CD4-positive, alpha-beta T cell (primary cell): ENCODE results near the gene RPTOR. TPM values are rescaled to one million over a fixed set of nuclear protein-coding genes. Genes with fewer than 3 reads are reported as not detected.

Experiments
- ATAC-seq: fragments of 200-7000 bp; cut with Tn5 transposase; one replicate; pipeline ENCODE4 v1.10.0; 2022; ENCODE audit warnings: mild to moderate bottlenecking; ENCODE audit not compliant: poor library complexity
- CTCF ChIA-PET: fragments of 350-600 bp; sonication (Branson Sonifier 250); formaldehyde crosslinking; loops from one replicate; lab custom pipeline; 2021; ENCODE audit warnings: antibody characterized with exemption, inconsistent platforms; lab: Charles Lee
- POLR2A ChIA-PET: fragments of 350-600 bp; sonication (Branson Sonifier 250); formaldehyde crosslinking; loops from one replicate; lab custom pipeline; 2021; ENCODE audit warnings: antibody characterized with exemption, inconsistent platforms; lab: Charles Lee
- DNase-seq, 14 experiments: peaks; one replicate each; pipeline ENCODE4 v3.0.0-alpha.2; 2013 to 2020; ENCODE audit warnings: mixed read lengths in 2 of 14
- H3K27ac ChIP-seq, 2 donors: one replicate each; pipeline versions ENCODE4 v1.5.1 to v1.7.0; 2013; ENCODE audit warnings: low read length in 2 of 2, low read depth in 1 of 2, mild to moderate bottlenecking in 1 of 2
- H3K27me3 ChIP-seq, 2 experiments: 1 replicate in 1 of 2; 2 replicates in 1 of 2; pipeline versions ENCODE4 v1.6.1 to v1.7.0; 2013; ENCODE audit warnings: low read length in 2 of 2, control low read depth in 1 of 2, mild to moderate bottlenecking in 1 of 2, moderate library complexity in 1 of 2; ENCODE audit not compliant: insufficient read depth in 2 of 2, control insufficient read depth in 1 of 2
- H3K36me3 ChIP-seq: one replicate; pipeline ENCODE4 v1.6.1; 2013; ENCODE audit warnings: low read length, control low read depth; ENCODE audit not compliant: insufficient read depth
- H3K4me1 ChIP-seq: one replicate; pipeline ENCODE4 v1.6.1; 2013; ENCODE audit warnings: low read length, control low read depth; ENCODE audit not compliant: insufficient read depth
- H3K4me3 ChIP-seq: one replicate; pipeline ENCODE4 v1.5.1; 2013; ENCODE audit warnings: mild to moderate bottlenecking, low read length, moderate library complexity
- H3K9me3 ChIP-seq, 2 experiments: 1 replicate in 1 of 2; 2 replicates in 1 of 2; pipeline versions ENCODE4 v1.6.1 to v1.7.0; 2013; ENCODE audit warnings: low read length in 2 of 2, mild to moderate bottlenecking in 2 of 2, control low read depth in 1 of 2, moderate library complexity in 1 of 2; ENCODE audit not compliant: control insufficient read depth in 1 of 2, insufficient read depth in 1 of 2
- H3K27ac Mint-ChIP-seq: one replicate; pipeline ENCODE4 v1.8.0; 2020; ENCODE audit warnings: mixed read lengths
- H3K27me3 Mint-ChIP-seq: one replicate; pipeline ENCODE4 v1.8.0; 2021; ENCODE audit warnings: mixed read lengths
- H3K36me3 Mint-ChIP-seq: one replicate; pipeline ENCODE4 v1.8.0; 2021; ENCODE audit warnings: low read depth, mixed read lengths
- H3K4me1 Mint-ChIP-seq: one replicate; pipeline ENCODE4 v1.8.0; 2021; ENCODE audit warnings: low read depth, mixed read lengths
- H3K4me3 Mint-ChIP-seq: one replicate; pipeline ENCODE4 v1.8.0; 2020; ENCODE audit warnings: mild to moderate bottlenecking, mixed read lengths
- H3K9me3 Mint-ChIP-seq: one replicate; pipeline ENCODE4 v1.8.0; 2020; ENCODE audit warnings: mixed read lengths
- intact Hi-C, 2 experiments: fragments of 100-400 bp; cut with DNase I in 1 of 2; cut with micrococcal nuclease in 1 of 2; formaldehyde crosslinking; loops; one replicate each; pipeline versions ENCODE4 v1.15.1 to v1.9.0; 2023 to 2025; cut with DNase I, micrococcal nuclease
- total RNA-seq, 174 experiments: library from RNA in 2 of 174; stranded (reverse) in 2 of 174; gene quantifications; one replicate each; pipeline ENCODE4 v1.2.3 and lab custom pipeline; 2021 to 2026
- TF ChIP-seq, protein P1 (sequence below): fragments of 200-600 bp; IDR thresholded peaks from one replicate; pipeline ENCODE4 v1.8.0; 2022; ENCODE audit warnings: antibody characterized with exemption, mild to moderate bottlenecking

The RPTOR gene
- total RNA-seq, 2 experiments from 2014 or later = 45.0 to 47.1 TPM

DNA sequence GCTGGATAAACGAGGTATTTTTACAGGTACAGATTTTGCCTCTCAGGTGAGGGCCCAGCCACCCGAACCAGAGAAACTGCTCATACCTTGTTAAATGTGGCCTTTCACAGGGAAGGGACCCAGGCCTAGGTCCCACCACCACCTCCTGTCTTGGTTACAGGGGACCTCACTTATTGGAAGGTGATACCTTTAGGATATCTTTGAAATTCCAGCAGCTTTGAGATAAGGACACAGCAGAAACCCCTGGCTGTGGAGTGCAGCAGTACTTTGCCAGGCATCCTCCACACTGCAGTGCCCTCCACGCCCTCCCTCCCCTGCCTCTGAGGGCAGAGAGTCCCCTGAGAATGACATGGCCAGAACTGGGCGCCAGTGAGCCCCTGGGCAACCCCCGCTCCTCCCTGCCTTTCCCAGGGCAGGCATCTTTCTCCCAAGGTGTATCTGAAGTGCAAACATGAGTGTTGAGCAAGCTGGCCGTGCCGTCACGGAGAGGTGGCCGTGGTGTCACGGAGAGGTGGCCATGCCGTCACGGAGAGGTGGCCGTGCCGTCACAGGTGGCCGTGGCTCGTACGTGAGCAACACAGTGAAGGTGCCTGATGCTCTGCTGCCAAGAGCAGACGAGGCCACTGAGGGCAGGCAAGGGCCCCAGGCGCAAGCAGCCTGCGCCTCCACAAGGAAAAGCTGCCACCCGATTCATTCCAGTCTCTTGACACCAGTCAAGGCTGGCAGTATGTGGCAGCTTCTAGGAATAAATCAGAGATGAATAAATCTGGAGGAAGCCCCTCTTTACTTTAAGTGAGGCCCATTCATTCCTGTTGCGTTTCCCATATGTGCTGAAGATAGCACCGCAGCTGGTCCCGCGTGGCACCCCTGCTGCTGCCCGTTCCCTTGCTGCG lies 312.5 kb downstream of the RPTOR start:
- Histone ChIP-seq H3K27me3 (no peaks in the 10 kb centered on the region), H3K4me1 (peaks cover 47% of the 10 kb centered on the region), H3K4me3 (no peak overlapping the region), H3K36me3 (peaks cover 20% of the 10 kb centered on the region), H3K27ac (peak overlapping the region in 1 of 2 donors; percentile 28), H3K9me3 (no peaks in the 10 kb centered on the region)
- POLR2A ChIA-PET = interaction anchor here (0.8 to 1.8 kb wide), 4 partner anchors 9 to 250 kb away, joined by 3 to 4 read pairs (median 3); no protein-coding TSS in a partner anchor
- TF ChIP-seq, protein P1, sequence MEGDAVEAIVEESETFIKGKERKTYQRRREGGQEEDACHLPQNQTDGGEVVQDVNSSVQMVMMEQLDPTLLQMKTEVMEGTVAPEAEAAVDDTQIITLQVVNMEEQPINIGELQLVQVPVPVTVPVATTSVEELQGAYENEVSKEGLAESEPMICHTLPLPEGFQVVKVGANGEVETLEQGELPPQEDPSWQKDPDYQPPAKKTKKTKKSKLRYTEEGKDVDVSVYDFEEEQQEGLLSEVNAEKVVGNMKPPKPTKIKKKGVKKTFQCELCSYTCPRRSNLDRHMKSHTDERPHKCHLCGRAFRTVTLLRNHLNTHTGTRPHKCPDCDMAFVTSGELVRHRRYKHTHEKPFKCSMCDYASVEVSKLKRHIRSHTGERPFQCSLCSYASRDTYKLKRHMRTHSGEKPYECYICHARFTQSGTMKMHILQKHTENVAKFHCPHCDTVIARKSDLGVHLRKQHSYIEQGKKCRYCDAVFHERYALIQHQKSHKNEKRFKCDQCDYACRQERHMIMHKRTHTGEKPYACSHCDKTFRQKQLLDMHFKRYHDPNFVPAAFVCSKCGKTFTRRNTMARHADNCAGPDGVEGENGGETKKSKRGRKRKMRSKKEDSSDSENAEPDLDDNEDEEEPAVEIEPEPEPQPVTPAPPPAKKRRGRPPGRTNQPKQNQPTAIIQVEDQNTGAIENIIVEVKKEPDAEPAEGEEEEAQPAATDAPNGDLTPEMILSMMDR = no peak
- no peaks in the 10 kb centered on the region for H3K27me3 Mint-ChIP-seq
- DNase-seq (no peak), ATAC-seq (no peak)
- no peaks in the 10 kb centered on the region for H3K9me3 Mint-ChIP-seq
- intact Hi-C loops = no loop called here
- H3K4me3 Mint-ChIP-seq = no peak overlapping the region
- H3K36me3 Mint-ChIP-seq = peaks cover 46% of the 10 kb centered on the region
- CTCF ChIA-PET = interaction anchor here (1.9 kb wide), 1 partner anchor 9 kb away, joined by 7 read pairs; no protein-coding TSS in a partner anchor
- peak overlapping the region; percentile 75 for H3K27ac Mint-ChIP-seq
- peaks cover 39% of the 10 kb centered on the region for H3K4me1 Mint-ChIP-seq

DNA sequence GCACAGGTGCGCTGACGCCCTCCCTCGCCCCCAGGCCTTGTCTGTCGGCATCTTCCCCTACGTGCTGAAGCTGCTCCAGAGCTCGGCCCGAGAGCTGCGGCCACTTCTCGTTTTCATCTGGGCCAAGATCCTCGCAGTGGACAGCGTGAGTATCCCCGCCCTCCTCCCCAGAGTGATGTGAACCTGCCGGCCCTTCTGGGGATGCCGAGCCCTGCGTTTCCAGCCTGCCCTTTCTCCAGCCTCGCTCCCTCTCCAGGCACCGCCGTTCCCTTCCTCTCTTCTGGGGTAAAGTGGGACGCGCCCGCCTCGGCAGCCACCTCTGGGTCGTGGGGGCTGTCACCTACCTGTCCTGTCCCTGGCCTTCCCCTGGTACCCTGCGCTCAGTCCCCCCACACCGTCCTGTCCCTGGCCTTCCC lies 313.1 kb downstream of the RPTOR start:
- H3K27me3 ChIP-seq = no peaks in the 10 kb centered on the region
- intact Hi-C loops = no loop called here
- no peak for DNase-seq
- no peaks in the 10 kb centered on the region for H3K9me3 ChIP-seq
- POLR2A ChIA-PET = no interaction called here
- H3K4me1 Mint-ChIP-seq = peaks cover 43% of the 10 kb centered on the region
- H3K36me3 ChIP-seq = peaks cover 22% of the 10 kb centered on the region
- no peak overlapping the region for H3K27ac ChIP-seq
- ATAC-seq = no peak
- no peaks in the 10 kb centered on the region for H3K9me3 Mint-ChIP-seq
- H3K27ac Mint-ChIP-seq = no peak overlapping the region
- H3K4me3 ChIP-seq = no peak overlapping the region
- TF ChIP-seq, protein P1 = no peak
- no peak overlapping the region for H3K4me3 Mint-ChIP-seq
- no peaks in the 10 kb centered on the region for H3K27me3 Mint-ChIP-seq
- peaks cover 51% of the 10 kb centered on the region for H3K36me3 Mint-ChIP-seq
- CTCF ChIA-PET = interaction anchor here (1.9 kb wide), 1 partner anchor 8 kb away, joined by 7 read pairs; no protein-coding TSS in a partner anchor
- peaks cover 53% of the 10 kb centered on the region for H3K4me1 ChIP-seq

DNA sequence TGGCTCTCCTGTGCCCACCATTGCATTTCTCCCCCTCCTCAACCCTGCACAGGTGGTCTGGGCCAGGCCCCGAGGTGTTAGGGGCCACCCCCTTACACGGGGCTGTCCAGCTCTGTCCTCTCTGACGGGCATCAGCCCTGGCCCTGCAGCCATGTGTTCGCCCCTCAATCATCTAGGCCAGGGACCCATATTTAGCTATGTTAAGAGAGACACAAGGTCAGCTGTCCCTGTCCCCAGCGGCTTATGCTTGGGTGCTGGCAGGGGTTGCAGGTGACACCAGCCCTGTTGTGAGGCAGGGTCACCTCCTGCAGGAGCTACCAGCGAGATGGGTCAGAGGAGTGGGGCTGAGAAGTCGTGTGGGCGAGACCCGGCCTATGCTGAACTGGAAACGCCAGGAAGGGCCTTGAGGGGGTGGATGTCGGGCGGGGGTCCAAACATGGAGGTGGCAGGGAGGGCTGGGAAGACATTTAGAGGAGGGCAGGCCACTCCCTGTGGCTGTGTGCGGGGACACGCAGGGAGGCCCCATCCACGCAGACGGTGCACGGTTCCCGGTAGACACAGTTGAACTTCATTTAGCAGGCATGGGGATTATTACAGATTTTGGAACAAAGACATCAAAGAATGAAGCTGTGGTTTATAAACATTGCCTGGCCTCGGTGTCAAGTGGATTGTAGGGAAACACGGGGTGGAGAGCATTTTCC lies 313.8 kb downstream of the RPTOR start:
- Mint-ChIP-seq H3K36me3 (peaks cover 57% of the 10 kb centered on the region), H3K4me1 (peaks cover 44% of the 10 kb centered on the region), H3K9me3 (no peaks in the 10 kb centered on the region), H3K4me3 (no peak overlapping the region), H3K27ac (no peak overlapping the region), H3K27me3 (no peaks in the 10 kb centered on the region)
- POLR2A ChIA-PET = interaction anchor here (0.6 to 1.6 kb wide), 2 partner anchors 195 to 404 kb away, joined by 3 to 6 read pairs; no protein-coding TSS in a partner anchor
- CTCF ChIA-PET = interaction anchor here (0.6 kb wide), 1 partner anchor 130 kb away, joined by 3 read pairs; no protein-coding TSS in a partner anchor
- no peak overlapping the region for H3K27ac ChIP-seq
- no peaks in the 10 kb centered on the region for H3K9me3 ChIP-seq
- ATAC-seq = no peak
- H3K27me3 ChIP-seq = no peaks in the 10 kb centered on the region
- H3K4me3 ChIP-seq = no peak overlapping the region
- peaks cover 22% of the 10 kb centered on the region for H3K36me3 ChIP-seq
- no peak for DNase-seq
- H3K4me1 ChIP-seq = peaks cover 52% of the 10 kb centered on the region
- intact Hi-C loops = no loop called here
- TF ChIP-seq, protein P1 = no peak
